ENCODE data around the gene ZNF511. TPM values are rescaled to one million over a fixed set of nuclear protein-coding genes. Genes with fewer than 3 reads are reported as not detected.

ZNF511 gene
- total and polyA plus RNA-seq, 2 of the 4 experiments (the other 2 are of a cell fraction): 13.6 to 32.6 TPM

- 90% methylated on average over 19 of the region's 24 CpGs; no CpG with 5 or more reads in 1 of the 2 experiments for WGBS, 2 experiments (ENCODE audit: extremely low coverage in 2 of 2, insufficient read length in 1 of 2)
- no peak overlapping the region for H4K91ac ChIP-seq (ENCODE audit: insufficient read depth, low read depth, low read length)
- intact Hi-C loops (cut with micrococcal nuclease): no loop called here
- peaks cover 61% of the 10 kb centered on the region for H3K36me3 ChIP-seq (ENCODE audit: control insufficient read depth, insufficient read depth, low read length)
- no peak overlapping the region for H2BK120ac ChIP-seq (ENCODE audit: low read depth, low read length)
- H3K27me3 ChIP-seq (ENCODE audit: control insufficient read depth, insufficient read depth, low read length): no peaks in the 10 kb centered on the region
- no peak overlapping the region for H2AFZ ChIP-seq (replicated peaks; ENCODE audit: low read length, poor library complexity)
- no peak overlapping the region for H2BK5ac ChIP-seq (ENCODE audit: low read depth, low read length, poor library complexity, severe bottlenecking)
- no peaks in the 10 kb centered on the region for H4K20me1 ChIP-seq (ENCODE audit: insufficient read depth, low read length)
- no peak overlapping the region for H2BK20ac ChIP-seq (ENCODE audit: low read depth, low read length)
- H3K9ac ChIP-seq (ENCODE audit: low read depth, low read length): no peak overlapping the region
- TF ChIP-seq NFE2L2 (IDR thresholded peaks at IDR 0.05; ENCODE audit: low read depth, low read length) (no peak), CHD1 (IDR thresholded peaks at IDR 0.05; ENCODE audit: low read depth, low read length) (no peak), MAFK (IDR thresholded peaks at IDR 0.05; ENCODE audit: low read depth, low read length) (no peak), MAZ (IDR thresholded peaks at IDR 0.05; ENCODE audit: borderline replicate concordance, low read depth, low read length) (no peak), CTCF (conservative IDR thresholded peaks at IDR 0.05; ENCODE audit: low read depth, low read length) (no peak), BHLHE40 (IDR thresholded peaks at IDR 0.05; ENCODE audit: low read depth, low read length) (no peak), RAD21 (IDR thresholded peaks at IDR 0.05; ENCODE audit: low read length) (no peak), RFX5 (IDR thresholded peaks at IDR 0.05; ENCODE audit: low read depth, low read length) (no peak), CEBPB (IDR thresholded peaks at IDR 0.05; ENCODE audit: low read depth, low read length) (no peak), FOS (IDR thresholded peaks at IDR 0.05; ENCODE audit: low read depth, low read length) (no peak), USF2 (IDR thresholded peaks at IDR 0.05; ENCODE audit: low read depth, low read length) (no peak), MXI1 (IDR thresholded peaks at IDR 0.05; ENCODE audit: borderline replicate concordance, low read depth, low read length) (no peak), POLR2A (IDR thresholded peaks at IDR 0.05; ENCODE audit: low read depth, low read length) (no peak)
- TF ChIP-seq, protein P1, sequence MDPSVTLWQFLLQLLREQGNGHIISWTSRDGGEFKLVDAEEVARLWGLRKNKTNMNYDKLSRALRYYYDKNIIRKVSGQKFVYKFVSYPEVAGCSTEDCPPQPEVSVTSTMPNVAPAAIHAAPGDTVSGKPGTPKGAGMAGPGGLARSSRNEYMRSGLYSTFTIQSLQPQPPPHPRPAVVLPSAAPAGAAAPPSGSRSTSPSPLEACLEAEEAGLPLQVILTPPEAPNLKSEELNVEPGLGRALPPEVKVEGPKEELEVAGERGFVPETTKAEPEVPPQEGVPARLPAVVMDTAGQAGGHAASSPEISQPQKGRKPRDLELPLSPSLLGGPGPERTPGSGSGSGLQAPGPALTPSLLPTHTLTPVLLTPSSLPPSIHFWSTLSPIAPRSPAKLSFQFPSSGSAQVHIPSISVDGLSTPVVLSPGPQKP (IDR thresholded peaks at IDR 0.05; ENCODE audit: borderline replicate concordance, low read depth, low read length): no peak
- H3K23ac ChIP-seq (ENCODE audit: low read depth, low read length): no peak overlapping the region
- no peak overlapping the region for H4K5ac ChIP-seq (ENCODE audit: low read depth, low read length)
- no peaks in the 10 kb centered on the region for H3K9me3 ChIP-seq (ENCODE audit: control insufficient read depth, insufficient read depth, low read length)
- H2AK9ac ChIP-seq (replicated peaks; ENCODE audit: low read depth, low read length, poor library complexity): no peak overlapping the region
- ATAC-seq (ENCODE audit: low read depth) (no peak), DNase-seq (no peak)
- H3K56ac ChIP-seq (ENCODE audit: extremely low read depth, insufficient read depth, low read length): no peak overlapping the region
- in situ Hi-C loops (cut with MboI; ENCODE audit: low sequenced_read_pairs): no loop called here
- no TSS peak for BruUV-seq (replicated peaks)
- no peak overlapping the region for H4K8ac ChIP-seq (ENCODE audit: low read depth in 2 of 2, low read length in 2 of 2)
- no peak overlapping the region for H3K4me2 ChIP-seq (ENCODE audit: low read depth, low read length)
- H3K14ac ChIP-seq (replicated peaks; ENCODE audit: low read depth, low read length): no peak overlapping the region
- H3K27ac ChIP-seq (ENCODE audit: insufficient read depth, low read length): no peak overlapping the region
- CTCF ChIA-PET: no interaction called here
- H3K9me1 ChIP-seq (ENCODE audit: insufficient read depth, low read length): peaks cover 12% of the 10 kb centered on the region
- H3K4ac ChIP-seq (ENCODE audit: low read depth, low read length): no peak overlapping the region
- H3K79me1 ChIP-seq (ENCODE audit: low read depth in 1 of 2, low read length in 2 of 2): peaks cover 3 to 26% of the 10 kb centered on the region in 2 experiments
- no peak overlapping the region; the same call in 1 of the 2 replicates for H2AK5ac ChIP-seq (ENCODE audit: low read depth, low read length)
- POLR2A ChIA-PET (ENCODE audit: unreplicated experiment): no interaction called here
- no peak overlapping the region for H3K18ac ChIP-seq (ENCODE audit: low read depth, low read length)
- H2BK15ac ChIP-seq (ENCODE audit: low read depth, low read length): no peak overlapping the region
- peaks cover 9% of the 10 kb centered on the region for H3K4me1 ChIP-seq (ENCODE audit: control insufficient read depth, insufficient read depth, low read length)
- H3K4me3 ChIP-seq (ENCODE audit: insufficient read depth, low read depth, low read length): no peak overlapping the region
- dilution Hi-C loops (cut with HindIII; ENCODE audit: low sequenced_read_pairs, unreplicated experiment): no loop called here
Measured at GRCh38 chr10:133289761-133290160, 19.0 kb upstream of the ZNF511 start.
